Adrenal gland (tissue), 12 donors: ENCODE measurements around the gene CHRNB4. TPM values are rescaled to one million over a fixed set of nuclear protein-coding genes. Genes with fewer than 3 reads are reported as not detected.

Source experiments
- DNase-seq, 7 donors: peaks; one replicate each; pipeline ENCODE4 v3.0.0-alpha.2; 2019 to 2020
- H3K27ac ChIP-seq, 5 donors: fragments of 200-600 bp; sonication (generic) in 4 of 5; 1 replicate in 3 of 5; 2 replicates in 2 of 5; pipeline versions ENCODE4 v1.5.1 to v1.8.0; 2016 to 2020; ENCODE audit warnings: mild to moderate bottlenecking in 1 of 5
- H3K27me3 ChIP-seq: fragments of 200-600 bp; 2 replicates; pipeline ENCODE4 v1.8.0; 2021
- H3K36me3 ChIP-seq, 2 donors: fragments of 200-600 bp; replicated peaks in 1 of 2; 1 replicate in 1 of 2; 2 replicates in 1 of 2; pipeline versions ENCODE4 v1.5.1 to v1.8.0; 2018 to 2022
- H3K4me1 ChIP-seq, 2 donors: fragments of 200-600 bp; replicated peaks in 1 of 2; 1 replicate in 1 of 2; 2 replicates in 1 of 2; pipeline versions ENCODE4 v1.5.1 to v1.8.0; 2018 to 2021
- H3K4me3 ChIP-seq, 4 donors: fragments of 200-600 bp; sonication (generic) in 3 of 4; one replicate each; pipeline ENCODE4 v1.5.1; 2016 to 2018
- H3K9me3 ChIP-seq, 3 donors: fragments of 200-600 bp; sonication (generic) in 1 of 3; replicated peaks in 1 of 3; 1 replicate in 2 of 3; 2 replicates in 1 of 3; pipeline versions ENCODE4 v1.5.1 to v1.8.0; 2016 to 2021
- POLR2A ChIP-seq, 2 donors: fragments of 450-650 bp; IDR thresholded peaks; one replicate each; pipeline ENCODE4 v1.6.1; 2017; ENCODE audit warnings: antibody characterized with exemption in 2 of 2, mild to moderate bottlenecking in 2 of 2, moderate library complexity in 1 of 2
- WGBS, 4 donors: extraction: QIAGEN DNeasy Blood & Tissue Kit in 2 of 4; methylation state at CpG; one replicate each; pipeline versions ENCODE4 v1.1.5 to v1.1.7; 2013 to 2017; 5-methylcytosine and 5-hydroxymethylcytosine counted together
- intact Hi-C, 2 donors: fragments of 100-400 bp; cut with DNase I; formaldehyde crosslinking; loops; one replicate each; pipeline versions ENCODE4 v1.14.1 to v1.15.0; 2022 to 2023
- polyA plus RNA-seq, 3 donors: library from polyadenylated mRNA; stranded (reverse); fragments of 200-250 nt in 2 of 3; fragments of 350-450 nt in 1 of 3; fragmentation: Illumina TruSeq in 1 of 3; extraction: RNeasy Lipid Tissue Mini Kit (QIAGEN cat#74804) in 1 of 3; gene quantifications; one replicate each; pipeline ENCODE4 v1.2.3, GENCODE V29; 2013 to 2014
- total RNA-seq, 9 donors: library from RNA; depleted of rRNA in 4 of 9; stranded (reverse); fragments of >200 nt in 4 of 9; fragments of 120-200 nt in 1 of 9; fragmentation: NEBNext Ultra II Directional in 1 of 9; extraction: Animal tissue kit (Norgen Biotek cat#: 25700) in 1 of 9; gene quantifications; one replicate each; pipeline versions ENCODE4 v1.1.0 to v1.2.4, GENCODE V29; 2013 to 2023
- TF ChIP-seq, protein P1 (sequence below), 6 experiments: fragments of 450-650 bp in 4 of 6; fragments of 200-600 bp in 2 of 6; sonication (generic) in 1 of 6; IDR thresholded peaks; 1 replicate in 5 of 6; 2 replicates in 1 of 6; pipeline versions ENCODE4 v1.5.1 to v1.8.0; 2016 to 2021; ENCODE audit warnings: antibody characterized with exemption in 6 of 6, mild to moderate bottlenecking in 2 of 6, moderate library complexity in 1 of 6
- donor health status: healthy with polysubstance abuse.
- donor health status: Bipolar disorder and iron deficiency.
- donor health status: DM: yes; HTN: yes; CAD: no.
- donor health status: DM: no; HTN: no; CAD: no.
- donor health status: DM: no; HTN: no; CAD: no.
- donor health status: DM: yes; HTN: yes; CAD: no.

CHRNB4 gene
- total and polyA plus RNA-seq, 12 donors, result 0.24 to 5.7 (median 1.2) TPM

DNA sequence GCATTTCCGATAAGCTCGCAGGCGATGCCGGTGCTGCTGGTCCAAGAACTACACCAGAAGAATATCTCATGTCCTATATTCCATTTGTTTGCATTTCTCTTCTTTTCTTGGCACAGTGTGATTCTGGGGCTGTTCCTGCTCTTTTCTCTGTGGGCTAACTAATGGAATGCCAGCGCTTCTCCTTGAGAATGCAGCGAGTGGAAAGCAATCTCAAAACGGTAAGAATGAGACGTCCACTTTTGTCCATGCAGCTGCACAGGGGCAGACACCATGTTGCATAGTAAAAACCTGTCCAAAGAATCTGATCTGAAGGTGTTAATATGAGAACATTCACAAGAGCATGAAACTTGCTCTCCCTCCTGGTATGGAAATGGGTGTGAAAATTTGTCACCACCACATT is 13.7 kb downstream of the CHRNB4 start:
- Histone ChIP-seq H3K4me1 (no peaks in the 10 kb centered on the region), H3K27me3 (no peaks in the 10 kb centered on the region), H3K27ac (no peak overlapping the region), H3K9me3 (no peaks in the 10 kb centered on the region), H3K36me3 (no peaks in the 10 kb centered on the region), H3K4me3 (no peak overlapping the region)
- WGBS, 4 donors, result 73 to 79% (median 77%) methylated on average over 8 of the region's 8 CpGs
- TF ChIP-seq POLR2A (IDR thresholded peaks at IDR 0.05), result no peak
- TF ChIP-seq, protein P1, sequence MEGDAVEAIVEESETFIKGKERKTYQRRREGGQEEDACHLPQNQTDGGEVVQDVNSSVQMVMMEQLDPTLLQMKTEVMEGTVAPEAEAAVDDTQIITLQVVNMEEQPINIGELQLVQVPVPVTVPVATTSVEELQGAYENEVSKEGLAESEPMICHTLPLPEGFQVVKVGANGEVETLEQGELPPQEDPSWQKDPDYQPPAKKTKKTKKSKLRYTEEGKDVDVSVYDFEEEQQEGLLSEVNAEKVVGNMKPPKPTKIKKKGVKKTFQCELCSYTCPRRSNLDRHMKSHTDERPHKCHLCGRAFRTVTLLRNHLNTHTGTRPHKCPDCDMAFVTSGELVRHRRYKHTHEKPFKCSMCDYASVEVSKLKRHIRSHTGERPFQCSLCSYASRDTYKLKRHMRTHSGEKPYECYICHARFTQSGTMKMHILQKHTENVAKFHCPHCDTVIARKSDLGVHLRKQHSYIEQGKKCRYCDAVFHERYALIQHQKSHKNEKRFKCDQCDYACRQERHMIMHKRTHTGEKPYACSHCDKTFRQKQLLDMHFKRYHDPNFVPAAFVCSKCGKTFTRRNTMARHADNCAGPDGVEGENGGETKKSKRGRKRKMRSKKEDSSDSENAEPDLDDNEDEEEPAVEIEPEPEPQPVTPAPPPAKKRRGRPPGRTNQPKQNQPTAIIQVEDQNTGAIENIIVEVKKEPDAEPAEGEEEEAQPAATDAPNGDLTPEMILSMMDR (IDR thresholded peaks at IDR 0.05), result no peak
- intact Hi-C loops, result no loop called here
- peak in 1 of 7 donors; percentile 30 for DNase-seq

DNA sequence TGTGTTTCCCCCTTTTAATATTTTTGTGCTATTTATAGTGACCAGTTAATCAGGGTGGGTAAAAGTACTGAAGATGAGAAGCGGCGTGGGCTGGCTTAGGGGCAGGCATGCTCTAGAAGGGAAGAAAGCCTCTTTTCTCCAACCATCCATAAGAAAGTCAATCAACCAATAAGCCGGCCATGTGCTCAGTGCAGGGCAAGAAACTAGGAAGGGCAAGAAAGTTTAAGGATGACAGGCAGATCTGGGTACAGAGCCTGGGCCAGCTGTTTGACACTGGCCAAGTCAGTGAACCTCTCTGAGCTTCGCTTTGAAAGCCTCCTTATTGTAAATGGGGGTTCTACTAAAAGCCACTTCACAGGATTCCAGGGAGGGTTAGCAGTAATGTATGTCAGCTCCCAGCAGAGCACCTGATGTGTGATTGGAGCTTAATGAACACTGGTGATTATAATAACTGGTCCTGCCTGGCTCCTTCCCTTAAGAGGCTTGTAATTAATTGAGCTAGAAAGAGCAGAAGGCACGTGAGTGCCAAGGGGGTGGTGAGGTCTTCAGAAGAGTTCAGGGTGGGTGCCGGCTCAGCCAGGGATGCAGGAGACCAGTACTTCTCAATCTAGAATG is 14.5 kb downstream of the CHRNB4 start:
- Histone ChIP-seq H3K36me3 (no peaks in the 10 kb centered on the region), H3K4me3 (no peak overlapping the region), H3K4me1 (no peaks in the 10 kb centered on the region), H3K27ac (no peak overlapping the region), H3K9me3 (no peaks in the 10 kb centered on the region), H3K27me3 (no peaks in the 10 kb centered on the region)
- intact Hi-C loops, result no loop called here
- DNase-seq, result peak in 1 of 7 donors; percentile 18
- 81 to 87% (median 83%) methylated on average over 6 of the region's 6 CpGs for WGBS, 4 donors
- TF ChIP-seq, protein P1 (IDR thresholded peaks at IDR 0.05), result no peak
- TF ChIP-seq POLR2A (IDR thresholded peaks at IDR 0.05), result no peak

DNA sequence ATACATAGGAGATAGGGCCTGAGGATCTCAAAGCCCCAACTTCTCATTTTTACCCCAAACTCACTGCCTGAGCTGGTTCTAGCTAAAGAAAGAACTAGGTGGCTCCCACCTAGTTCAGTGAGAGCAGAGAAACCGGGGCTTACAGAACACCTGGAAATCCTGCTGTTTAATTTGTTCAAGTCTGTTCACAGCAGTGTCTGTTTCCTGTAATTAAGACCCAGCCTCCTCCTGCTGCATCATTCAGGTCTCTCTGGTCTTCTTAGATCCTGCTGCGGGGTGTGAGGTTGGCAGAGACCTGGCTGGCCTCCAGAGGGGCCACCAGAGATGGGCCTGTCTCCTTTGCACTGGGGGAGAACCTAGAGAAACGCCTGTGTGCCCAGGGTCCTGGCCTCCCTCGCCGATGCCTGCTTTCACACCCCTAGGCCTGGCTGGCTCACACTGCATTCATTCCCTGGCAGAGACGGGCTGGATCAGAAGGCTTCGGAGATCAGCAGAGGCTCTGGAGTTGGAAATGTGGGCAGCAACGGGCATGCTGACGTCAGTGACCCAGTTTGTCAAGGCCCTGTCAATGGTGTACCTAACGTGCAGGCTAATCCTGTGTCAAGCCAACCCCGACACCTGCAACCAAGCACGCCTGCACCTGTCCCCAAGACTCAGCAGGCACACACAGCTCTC is 15.3 kb downstream of the CHRNB4 start:
- DNase-seq, result peak in 5 of 7 donors; percentile 29 to 87 (median 42)
- WGBS, 4 donors, result 55 to 64% (median 58%) methylated on average over 9 to 12 of the region's 12 CpGs
- Histone ChIP-seq H3K4me3 (no peak overlapping the region), H3K4me1 (peaks cover 0 to 2% of the 10 kb centered on the region in 2 donors), H3K27me3 (peaks cover 7% of the 10 kb centered on the region), H3K9me3 (no peaks in the 10 kb centered on the region), H3K27ac (peak overlapping the region in 1 of 5 donors; percentile 47), H3K36me3 (no peaks in the 10 kb centered on the region)
- TF ChIP-seq POLR2A (IDR thresholded peaks at IDR 0.05), result no peak
- TF ChIP-seq, protein P1 (IDR thresholded peaks at IDR 0.05), result no peak
- intact Hi-C loops, result no loop called here

DNA sequence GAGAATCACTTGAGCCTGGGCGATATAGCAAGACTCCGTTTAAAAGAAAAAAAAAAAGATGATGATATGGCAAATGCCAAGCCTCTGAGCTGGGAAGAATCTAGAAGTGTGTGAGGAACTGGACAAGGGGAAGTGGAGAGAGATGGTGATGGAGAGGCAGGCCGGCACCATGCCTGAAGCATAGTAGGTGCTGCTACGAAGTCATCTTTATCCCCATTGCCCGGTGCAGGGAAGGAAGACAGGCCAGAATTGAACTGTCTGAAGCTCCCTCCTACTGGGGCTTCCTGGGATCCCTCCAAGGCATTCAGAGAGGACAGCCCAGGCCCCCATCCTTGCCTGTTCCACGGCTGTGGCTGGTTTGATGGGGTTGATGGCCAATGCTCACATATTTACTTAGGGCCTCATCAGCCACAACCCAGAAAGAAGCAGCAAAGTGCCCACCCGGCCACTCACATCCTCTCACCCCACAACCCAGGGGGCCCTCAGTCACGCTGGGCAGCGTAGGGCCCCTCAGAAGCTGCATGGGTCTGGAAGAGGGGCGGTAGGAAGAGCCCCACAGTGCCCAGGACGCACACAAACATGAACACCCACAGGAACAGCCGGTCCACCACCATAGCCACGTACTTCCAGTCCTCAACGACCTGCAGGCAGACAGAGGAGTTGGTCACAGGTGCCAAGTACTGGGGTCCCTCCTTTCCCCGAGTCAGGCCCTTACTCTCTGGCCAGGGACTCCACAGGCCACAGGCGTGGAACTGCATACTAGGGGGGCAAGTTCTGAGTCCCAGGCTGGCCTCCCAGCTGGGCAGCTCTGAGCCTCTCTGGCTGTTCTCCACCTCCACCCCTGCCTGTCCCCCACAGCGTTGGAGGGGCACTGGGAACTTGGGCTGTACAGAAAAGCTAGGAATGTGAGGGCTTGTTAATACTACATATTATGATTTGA is 16.1 kb downstream of the CHRNB4 start:
- intact Hi-C loops, result no loop called here
- Histone ChIP-seq H3K36me3 (no peaks in the 10 kb centered on the region), H3K9me3 (no peaks in the 10 kb centered on the region), H3K27ac (peak overlapping the region in 1 of 5 donors; percentile 47), H3K4me3 (no peak overlapping the region), H3K27me3 (peaks cover 15% of the 10 kb centered on the region), H3K4me1 (peaks cover 0 to 11% of the 10 kb centered on the region in 2 donors)
- WGBS, 4 donors, result 81 to 94% (median 83%) methylated on average over 10 to 17 of the region's 17 CpGs
- DNase-seq, result peak in 1 of 7 donors; percentile 47
- TF ChIP-seq POLR2A (IDR thresholded peaks at IDR 0.05), result no peak
- TF ChIP-seq, protein P1 (IDR thresholded peaks at IDR 0.05), result no peak
